Stimulated activated CD8-positive, alpha-beta memory T cell treated with anti-CD3 and anti-CD28 coated beads, Interleukin-15, amount 100 ng/mL, for 24 hours (primary cell): ENCODE measurements around the gene LARP6.
"Not testable (repeated sequence)": the region's sequence is repeated elsewhere in the genome, so short reads cannot be mapped to it uniquely, and the experiment has no call there.

ENCODE experiments used
- DNase-seq: peaks from one replicate; pipeline ENCODE4 v3.0.0-alpha.2; 2020; ENCODE audit warnings: low read depth

Gene LARP6

GRCh38 chr15:70853973-70854665 is at the start of gene LARP6:
TSS of gene LARP6 (minus strand) at chr15:70854157. CDS start at chr15:70854088, 69 bp downstream.
- DNase-seq: no peak

DNA sequence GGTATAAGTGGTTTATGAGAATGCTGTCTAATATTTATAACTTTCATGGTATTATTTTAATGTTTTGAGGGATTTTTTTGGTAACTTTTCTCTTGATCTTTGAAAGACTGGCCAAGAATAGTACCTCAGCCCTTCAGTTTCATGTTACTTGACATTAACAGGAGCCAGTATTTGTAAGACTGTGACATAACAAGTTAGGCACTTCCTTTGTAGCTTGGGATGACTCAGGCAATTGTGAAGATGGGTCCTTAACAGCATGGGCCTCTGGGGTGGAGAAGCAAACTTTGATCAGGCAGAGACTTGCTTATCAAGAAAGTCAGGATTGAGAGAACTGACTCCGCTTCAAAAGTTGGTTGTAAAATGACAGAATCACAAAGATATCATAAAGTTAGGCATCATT is 48.1 kb upstream of the LARP6 start:
- DNase-seq: no peak

- DNase-seq: no peak
Observed at GRCh38 chr15:70892912-70893560, 39.1 kb upstream of the LARP6 start.

GRCh38 chr15:70892002-70892911 is 38.3 kb upstream of the LARP6 start, which contains the start of the genes LRRC49 and THAP10:
TSS of gene LRRC49 (plus strand) at chr15:70892826. CDS start at chr15:70892895, 69 bp downstream.
TSS of gene THAP10 (minus strand) at chr15:70892433. CDS start at chr15:70892272, 161 bp downstream.
- no peak for DNase-seq

- DNase-seq: no peak
Observed at GRCh38 chr15:70882361-70882760, 28.4 kb upstream of the LARP6 start.

DNA sequence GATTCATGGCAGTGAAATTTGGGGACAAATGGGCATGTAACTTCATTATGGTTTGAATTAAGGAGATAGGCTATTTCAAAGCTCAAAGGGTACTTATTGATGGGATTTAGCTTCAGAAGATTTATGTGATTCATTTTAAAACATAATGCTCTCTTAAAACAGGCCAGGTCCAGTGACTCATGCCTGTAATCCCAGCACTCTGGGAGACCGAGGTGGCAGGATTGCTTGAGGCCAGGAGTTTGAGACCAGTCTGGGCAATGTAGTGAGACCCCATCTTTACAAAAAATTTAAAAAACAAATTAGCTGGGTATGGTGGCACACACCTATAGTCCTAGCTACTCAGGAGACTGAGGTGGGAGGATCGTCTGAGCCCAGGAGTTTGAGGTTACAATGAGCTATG is 26.8 kb upstream of the LARP6 start:
- no peak for DNase-seq

GRCh38 chr15:70879401-70879800 is 25.4 kb upstream of the LARP6 start:
- DNase-seq: no peak

DNA sequence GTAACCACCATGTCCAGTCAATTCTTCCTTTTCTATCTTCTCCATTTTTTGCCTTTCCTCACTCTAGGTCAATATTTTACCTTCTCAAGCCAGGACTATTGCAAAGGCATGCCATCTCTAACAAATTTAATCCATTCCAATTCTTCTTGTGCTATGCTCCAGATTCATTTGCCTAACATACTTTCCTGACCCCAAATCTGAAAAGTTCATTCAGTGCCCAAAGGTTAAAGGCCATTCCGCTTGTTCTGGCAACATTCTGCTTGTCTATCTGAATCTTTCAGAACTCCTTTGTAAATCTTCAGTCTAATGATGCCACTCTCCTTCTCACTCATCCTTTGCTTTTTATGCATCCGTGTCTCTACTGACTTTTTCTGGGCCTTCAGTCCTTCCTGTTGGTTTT is 22.7 kb upstream of the LARP6 start:
- DNase-seq: no peak

DNA sequence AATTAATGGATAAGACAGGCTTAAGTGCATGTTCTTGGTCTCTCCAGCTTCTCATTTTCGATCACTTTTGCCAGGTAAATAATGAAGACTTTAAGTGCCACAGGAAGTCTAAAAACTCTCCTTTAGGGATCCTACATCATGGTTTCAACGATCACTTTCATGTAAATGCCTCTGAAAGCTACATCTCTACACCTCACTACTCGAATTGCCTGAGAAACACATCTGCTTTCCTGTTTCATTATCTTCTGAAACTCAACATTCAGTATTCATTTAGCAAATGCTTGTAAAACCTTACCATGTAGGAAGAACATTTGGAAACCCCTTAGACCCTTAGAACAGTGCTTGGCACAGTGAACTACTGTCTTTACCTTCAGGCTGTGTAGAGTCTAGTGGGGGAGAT is 22.1 kb upstream of the LARP6 start:
- DNase-seq: no peak

GRCh38 chr15:70875001-70875782 is 21.2 kb upstream of the LARP6 start:
- DNase-seq: no peak

- no peak for DNase-seq
Observed at GRCh38 chr15:70873232-70874054, 19.5 kb upstream of the LARP6 start.

DNA sequence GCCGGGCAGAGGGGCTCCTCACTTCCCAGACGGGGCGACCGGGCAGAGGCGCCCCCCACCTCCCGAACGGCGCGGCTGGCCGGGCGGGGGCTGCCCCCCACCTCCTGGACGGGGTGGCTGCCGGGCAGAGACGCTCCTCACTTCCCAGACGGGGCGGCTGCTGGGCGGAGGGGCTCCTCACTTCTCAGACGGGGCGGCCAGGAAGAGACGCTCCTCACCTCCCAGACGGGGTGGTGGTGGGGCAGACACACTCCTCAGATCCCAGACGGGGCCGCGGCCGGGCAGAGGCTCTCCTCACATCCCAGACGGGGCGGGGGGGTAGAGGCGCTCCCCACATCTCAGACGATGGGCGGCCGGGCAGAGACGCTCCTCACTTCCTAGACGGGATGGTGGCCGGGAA is 17.5 kb upstream of the LARP6 start:
- not testable (repeated sequence) for DNase-seq

- DNase-seq: no peak
Observed at GRCh38 chr15:70870051-70870450, 16.1 kb upstream of the LARP6 start.

GRCh38 chr15:70869346-70869745 is 15.4 kb upstream of the LARP6 start:
- DNase-seq: no peak

DNA sequence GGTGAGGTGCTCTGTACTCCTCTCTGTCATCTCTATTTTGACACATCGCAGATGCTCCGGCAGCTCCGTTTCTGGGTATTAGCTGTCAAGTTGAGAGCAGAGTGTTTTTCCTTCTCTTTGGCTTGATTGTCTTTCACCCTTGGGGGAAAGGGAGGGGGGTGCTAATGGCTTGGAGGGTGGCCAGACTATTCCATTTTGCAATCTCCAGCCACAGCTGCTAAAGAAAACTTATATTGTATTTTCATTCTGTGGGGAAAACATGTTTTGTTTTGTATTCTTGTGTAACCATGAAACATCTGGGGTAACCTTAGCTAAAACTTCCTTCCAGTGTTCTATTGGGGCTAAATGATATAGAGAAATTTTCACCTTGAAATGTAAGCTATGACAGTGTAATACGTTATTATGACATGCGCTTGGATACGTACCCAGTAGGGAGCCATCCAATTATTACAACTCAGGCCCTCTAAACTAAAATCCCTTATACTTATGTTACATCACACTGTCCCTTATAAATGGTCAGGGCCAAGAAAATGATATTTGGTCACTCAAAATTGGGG is 14.0 kb upstream of the LARP6 start:
- no peak for DNase-seq

DNA sequence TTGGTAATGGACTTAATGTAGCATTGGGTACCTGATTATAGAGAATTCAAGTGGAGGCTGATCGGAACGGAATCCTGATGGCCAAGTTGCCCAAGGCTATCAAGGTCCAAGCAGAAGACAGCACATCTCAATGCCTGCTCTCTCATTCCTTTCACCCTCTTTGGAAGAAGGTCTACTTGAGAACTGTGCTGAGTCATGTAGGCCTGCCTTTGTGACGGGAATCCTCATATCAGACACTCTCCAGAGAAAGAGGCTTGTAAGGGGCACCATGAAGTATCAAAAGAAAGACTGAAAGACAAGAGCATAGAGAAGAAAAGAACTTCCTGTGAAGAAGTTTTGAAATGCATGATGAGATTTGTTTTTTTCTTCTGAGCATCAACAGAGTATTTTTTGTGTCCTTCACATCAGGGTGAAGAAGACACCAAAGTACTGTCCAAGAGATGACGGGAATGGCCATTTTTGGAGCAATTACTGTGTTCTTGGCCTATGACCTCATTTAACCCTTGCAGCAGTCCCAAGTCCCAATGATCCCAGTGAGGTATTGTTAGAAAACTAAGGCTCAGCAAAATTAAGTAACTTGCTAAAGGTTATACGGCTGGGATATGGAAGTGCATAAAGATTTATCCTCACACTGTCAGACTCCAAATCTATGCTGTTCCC is 13.2 kb upstream of the LARP6 start:
- DNase-seq: no peak

- no peak for DNase-seq
Observed at GRCh38 chr15:70863450-70864218, 9.7 kb upstream of the LARP6 start.

DNA sequence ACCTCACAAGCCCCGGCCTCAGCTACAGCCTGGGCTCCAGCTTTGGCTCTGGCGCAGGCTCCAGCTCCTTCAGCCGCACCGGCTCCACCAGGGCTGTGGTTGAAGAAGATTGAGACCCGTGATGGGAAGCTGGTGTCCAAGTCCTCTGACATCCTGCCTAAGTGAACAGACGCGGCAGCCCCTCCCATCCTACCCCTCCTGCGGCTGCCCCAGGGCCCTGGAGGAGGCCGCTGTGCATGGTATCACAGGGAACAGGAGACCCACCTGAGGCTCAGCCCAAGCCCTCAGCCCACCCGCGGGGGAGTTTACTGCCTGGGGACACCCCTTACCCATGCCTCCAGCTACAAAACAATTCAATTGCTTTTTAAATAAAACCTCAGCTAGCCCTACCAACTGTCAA is 6.0 kb upstream of the LARP6 start:
- no peak for DNase-seq

DNA sequence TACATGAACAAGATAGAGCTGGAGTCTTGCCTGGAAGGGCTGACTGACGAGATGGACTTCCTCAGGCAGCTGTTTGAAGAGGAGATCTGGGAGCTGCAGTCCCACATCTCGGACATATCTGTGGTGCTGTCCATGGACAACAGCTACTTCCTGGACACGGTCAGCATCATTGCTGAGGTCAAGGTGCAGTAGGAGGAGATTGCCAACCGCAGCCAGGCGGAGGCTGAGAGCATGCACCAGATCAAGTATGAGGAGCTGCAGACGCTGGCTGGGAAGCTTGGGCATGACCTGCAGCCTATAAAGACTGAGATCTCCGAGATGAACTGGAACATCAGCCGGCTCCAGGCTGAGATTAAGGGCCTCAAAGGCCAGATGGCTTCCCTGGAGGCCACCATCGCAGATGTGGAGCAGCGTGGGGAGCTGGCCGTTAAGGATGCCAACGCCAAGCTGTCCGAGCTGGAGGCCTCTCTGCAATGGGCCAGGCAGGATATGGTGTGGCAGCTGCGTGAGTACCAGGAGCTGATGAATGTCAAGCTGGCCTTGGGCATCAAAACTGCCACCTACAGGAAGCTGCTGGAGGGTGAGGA is 5.5 kb upstream of the LARP6 start:
- no peak for DNase-seq
